ENCODE results near the gene AGPS. TPM values are rescaled to one million over a fixed set of nuclear protein-coding genes. Genes with fewer than 3 reads are reported as not detected.

Gene AGPS
- polyA plus RNA-seq, 1 experiment, result 22.6 TPM

DNA sequence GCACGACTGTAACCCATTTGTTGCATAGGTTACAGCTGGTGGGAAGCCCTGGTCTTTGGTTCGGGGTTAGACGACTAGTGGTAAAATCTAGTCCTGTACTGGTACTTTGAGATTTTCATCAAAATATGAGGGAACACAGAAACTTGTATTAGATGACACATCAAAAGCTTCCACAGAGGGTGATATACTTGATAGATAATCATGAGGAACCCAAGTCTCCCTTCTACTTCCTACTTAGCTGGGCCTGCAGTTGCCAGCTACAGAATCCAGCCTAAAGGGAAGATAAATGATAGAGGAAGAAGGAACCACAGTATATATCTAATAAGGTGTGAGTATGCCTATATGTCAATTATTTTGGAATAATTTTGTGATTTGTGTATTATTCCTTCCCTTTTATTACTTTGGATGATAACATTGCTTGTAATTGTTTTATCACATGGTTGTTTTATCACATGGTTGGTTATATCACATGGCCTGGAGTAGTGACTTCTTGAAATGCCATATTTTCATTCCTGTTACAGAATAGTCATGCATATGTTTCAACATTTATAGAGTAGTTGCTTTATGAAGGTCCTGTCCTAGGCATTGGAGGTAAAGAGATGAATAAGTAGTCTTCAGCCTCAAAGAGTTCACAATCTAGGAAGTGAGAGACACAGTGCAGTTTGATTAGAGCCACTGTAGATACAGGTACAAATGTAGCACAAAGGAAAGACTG is 2.9 kb downstream of the AGPS start:
- Histone ChIP-seq H3K27me3 (ENCODE audit: control insufficient read depth, insufficient read depth, low read length) (no peaks in the 10 kb centered on the region), H3K4me3 (ENCODE audit: low read depth, low read length) (no peak overlapping the region), H3K9me3 (ENCODE audit: control insufficient read depth, insufficient read depth, low read length) (no peaks in the 10 kb centered on the region), H3K27ac (ENCODE audit: low read depth, low read length) (no peak overlapping the region)
- ChIA-PET CTCF (interaction anchor here (1.6 to 1.8 kb wide), 2 partner anchors 60 to 230 kb away, joined by 5 read pairs; no protein-coding TSS in a partner anchor), POLR2A (no interaction called here)
- TF ChIP-seq, protein P1, sequence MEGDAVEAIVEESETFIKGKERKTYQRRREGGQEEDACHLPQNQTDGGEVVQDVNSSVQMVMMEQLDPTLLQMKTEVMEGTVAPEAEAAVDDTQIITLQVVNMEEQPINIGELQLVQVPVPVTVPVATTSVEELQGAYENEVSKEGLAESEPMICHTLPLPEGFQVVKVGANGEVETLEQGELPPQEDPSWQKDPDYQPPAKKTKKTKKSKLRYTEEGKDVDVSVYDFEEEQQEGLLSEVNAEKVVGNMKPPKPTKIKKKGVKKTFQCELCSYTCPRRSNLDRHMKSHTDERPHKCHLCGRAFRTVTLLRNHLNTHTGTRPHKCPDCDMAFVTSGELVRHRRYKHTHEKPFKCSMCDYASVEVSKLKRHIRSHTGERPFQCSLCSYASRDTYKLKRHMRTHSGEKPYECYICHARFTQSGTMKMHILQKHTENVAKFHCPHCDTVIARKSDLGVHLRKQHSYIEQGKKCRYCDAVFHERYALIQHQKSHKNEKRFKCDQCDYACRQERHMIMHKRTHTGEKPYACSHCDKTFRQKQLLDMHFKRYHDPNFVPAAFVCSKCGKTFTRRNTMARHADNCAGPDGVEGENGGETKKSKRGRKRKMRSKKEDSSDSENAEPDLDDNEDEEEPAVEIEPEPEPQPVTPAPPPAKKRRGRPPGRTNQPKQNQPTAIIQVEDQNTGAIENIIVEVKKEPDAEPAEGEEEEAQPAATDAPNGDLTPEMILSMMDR (IDR thresholded peaks at IDR 0.05; ENCODE audit: low read depth, low read length), result no peak
- DNase-seq (ENCODE audit: low read depth, low spot score), result no peak

DNA sequence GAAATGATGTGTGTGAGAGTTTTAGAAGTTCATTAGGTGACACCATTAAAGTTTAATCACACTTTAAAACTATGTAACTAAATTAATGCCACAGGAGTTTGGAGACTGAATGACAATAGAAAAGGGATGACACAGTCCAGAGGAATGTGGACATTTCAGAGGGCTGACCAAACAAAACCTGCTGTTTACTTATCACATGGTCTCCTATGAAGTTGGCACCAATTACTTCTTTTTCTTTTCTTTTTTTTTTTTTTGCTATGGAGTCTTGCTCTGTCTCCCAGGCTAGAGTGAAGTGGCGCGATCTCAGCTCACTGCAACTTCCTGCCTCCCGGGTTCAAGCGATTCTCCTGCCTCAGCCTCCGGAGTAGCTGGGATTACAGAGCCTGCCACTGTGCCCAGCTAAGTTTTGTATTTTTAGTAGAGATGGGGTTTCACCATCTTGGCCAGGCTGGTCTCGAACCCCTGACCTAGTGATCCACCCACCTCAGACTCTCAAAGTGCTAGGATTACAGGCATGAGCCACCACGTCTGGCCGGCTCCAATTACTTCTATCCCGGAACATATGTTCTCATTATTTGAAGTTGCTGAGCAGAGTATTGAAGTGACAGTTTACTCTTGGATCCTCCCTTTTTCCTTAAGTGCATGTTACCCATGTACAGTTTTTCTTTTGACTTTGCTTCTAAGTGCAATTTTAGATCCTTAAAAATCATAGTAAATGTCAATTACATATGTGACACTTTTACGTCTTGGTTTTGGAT is 4.3 kb downstream of the AGPS start:
- TF ChIP-seq, protein P1 (IDR thresholded peaks at IDR 0.05; ENCODE audit: low read depth, low read length), result no peak
- no peak overlapping the region for H3K4me3 ChIP-seq (ENCODE audit: low read depth, low read length)
- no peak for DNase-seq (ENCODE audit: low read depth, low spot score)
- CTCF ChIA-PET, result interaction anchor here (1.6 kb wide), 1 partner anchor 232 kb away, joined by 5 read pairs; no protein-coding TSS in a partner anchor
- no peak overlapping the region for H3K27ac ChIP-seq (ENCODE audit: low read depth, low read length)
- no peaks in the 10 kb centered on the region for H3K9me3 ChIP-seq (ENCODE audit: control insufficient read depth, insufficient read depth, low read length)
- H3K27me3 ChIP-seq (ENCODE audit: control insufficient read depth, insufficient read depth, low read length), result no peaks in the 10 kb centered on the region
- POLR2A ChIA-PET, result no interaction called here

DNA sequence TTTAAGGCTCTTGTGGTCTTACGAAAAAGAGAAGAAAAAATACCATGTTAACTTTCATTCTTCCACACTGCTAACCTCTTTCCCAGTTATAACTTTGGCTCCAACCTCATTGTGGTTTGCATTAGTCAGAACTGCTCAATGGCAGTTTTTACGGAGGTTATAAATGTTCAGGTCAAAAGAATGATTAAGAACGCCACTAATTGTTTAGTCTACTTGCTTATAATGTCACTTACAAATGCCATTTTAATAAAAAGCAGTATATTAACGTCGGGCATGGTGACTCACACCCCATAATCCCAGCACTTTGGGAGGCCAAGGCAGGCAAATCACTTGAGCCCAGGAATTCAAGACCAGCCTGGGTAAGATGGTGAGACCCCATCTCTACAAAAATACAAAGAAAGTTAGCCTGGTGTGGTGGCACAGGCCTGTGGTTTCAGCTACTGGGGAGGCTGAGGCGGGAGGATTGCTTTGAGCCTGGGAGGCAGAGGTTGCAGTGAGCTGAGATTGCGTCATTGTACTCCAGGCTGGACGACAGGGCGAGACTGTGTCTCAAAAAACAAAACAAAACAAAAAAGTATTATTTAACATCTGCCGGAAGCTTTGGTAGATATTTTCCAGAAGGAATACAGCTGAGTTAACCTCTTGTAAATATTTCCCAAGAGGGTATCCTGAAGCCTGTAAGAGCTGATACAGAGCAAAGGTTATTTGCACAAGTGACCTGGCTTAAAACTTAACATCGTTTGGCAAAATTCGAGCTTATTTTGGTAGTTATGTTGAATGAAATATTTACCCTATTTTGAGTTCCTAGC is 5.1 kb downstream of the AGPS start:
- TF ChIP-seq, protein P1 (IDR thresholded peaks at IDR 0.05; ENCODE audit: low read depth, low read length), result no peak
- ChIA-PET POLR2A (interaction anchor here (0.6 to 1.1 kb wide), 2 partner anchors 31 to 65 kb away, joined by 3 read pairs; no protein-coding TSS in a partner anchor), CTCF (interaction anchor here (0.9 to 1.7 kb wide), 5 partner anchors 62 to 233 kb away, joined by 3 to 8 read pairs (median 4); no protein-coding TSS in a partner anchor)
- no peaks in the 10 kb centered on the region for H3K27me3 ChIP-seq (ENCODE audit: control insufficient read depth, insufficient read depth, low read length)
- no peak overlapping the region for H3K4me3 ChIP-seq (ENCODE audit: low read depth, low read length)
- peak overlapping the region; percentile 34 for H3K27ac ChIP-seq (ENCODE audit: low read depth, low read length)
- no peaks in the 10 kb centered on the region for H3K9me3 ChIP-seq (ENCODE audit: control insufficient read depth, insufficient read depth, low read length)
- peak; percentile 42 for DNase-seq (ENCODE audit: low read depth, low spot score)

DNA sequence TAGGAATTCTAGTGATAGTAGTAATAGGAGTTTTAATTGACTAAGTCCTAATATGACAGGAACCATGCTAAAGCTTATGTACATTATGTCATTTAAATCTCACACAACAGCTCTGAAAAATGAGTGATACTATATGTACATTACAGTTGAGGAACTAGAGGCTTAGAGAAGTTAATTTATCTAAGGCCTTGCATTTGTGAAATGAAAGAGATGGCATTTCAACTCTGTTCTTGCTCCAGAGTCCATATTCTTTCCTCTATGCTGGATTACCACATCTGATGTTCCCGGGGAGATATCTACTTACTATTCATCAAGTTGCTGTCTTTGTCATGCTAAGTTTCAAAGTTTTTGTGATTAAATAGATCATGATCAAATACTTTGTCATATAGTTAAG is 5.7 kb downstream of the AGPS start:
- Histone ChIP-seq H3K27ac (ENCODE audit: low read depth, low read length) (no peak overlapping the region), H3K4me3 (ENCODE audit: low read depth, low read length) (no peak overlapping the region), H3K9me3 (ENCODE audit: control insufficient read depth, insufficient read depth, low read length) (no peaks in the 10 kb centered on the region), H3K27me3 (ENCODE audit: control insufficient read depth, insufficient read depth, low read length) (no peaks in the 10 kb centered on the region)
- TF ChIP-seq, protein P1 (IDR thresholded peaks at IDR 0.05; ENCODE audit: low read depth, low read length), result no peak
- ChIA-PET POLR2A (interaction anchor here (0.6 to 1.1 kb wide), 2 partner anchors 31 to 65 kb away, joined by 3 read pairs; no protein-coding TSS in a partner anchor), CTCF (interaction anchor here (0.9 to 1.7 kb wide), 4 partner anchors 63 to 233 kb away, joined by 3 to 8 read pairs (median 4); no protein-coding TSS in a partner anchor)
- DNase-seq (ENCODE audit: low read depth, low spot score), result no peak

All from AG04450 (cell line).